ENCODE measurements around the gene EYS.

- no peak for TF ChIP-seq REST (IDR thresholded peaks at IDR 0.05; ENCODE audit: low read depth)
- no peak for TF ChIP-seq POLR2A (IDR thresholded peaks at IDR 0.05; ENCODE audit: borderline replicate concordance, extremely low read depth, insufficient read depth, insufficient read length)
- no peak for TF ChIP-seq CTCF (IDR thresholded peaks at IDR 0.05 in 2 of 3, conservative IDR thresholded peaks at IDR 0.05 in 1 of 3; ENCODE audit: borderline replicate concordance in 1 of 3, insufficient read depth in 1 of 3, low read depth in 2 of 3, low read length in 2 of 3)
- TF ChIP-seq RAD21 (IDR thresholded peaks at IDR 0.05; ENCODE audit: low read depth) = no peak
- TF ChIP-seq EZH2phosphoT487 (IDR thresholded peaks at IDR 0.05; ENCODE audit: borderline replicate concordance) = no peak
- no peak for TF ChIP-seq SP1 (IDR thresholded peaks at IDR 0.05; ENCODE audit: low read depth)
- no peak for TF ChIP-seq SIN3A (IDR thresholded peaks at IDR 0.05; ENCODE audit: low read depth)
- TF ChIP-seq EZH2 (IDR thresholded peaks at IDR 0.05) = no peak
- no peak for TF ChIP-seq JUND (IDR thresholded peaks at IDR 0.05)
- no peak for TF ChIP-seq EGR1 (IDR thresholded peaks at IDR 0.05; ENCODE audit: low read depth)
- TF ChIP-seq MAX (IDR thresholded peaks at IDR 0.05) = no peak
- no peak for TF ChIP-seq POLR2AphosphoS5 (IDR thresholded peaks at IDR 0.05; ENCODE audit: low read depth, low read length)
- TF ChIP-seq CEBPB (IDR thresholded peaks at IDR 0.05; ENCODE audit: low read depth) = no peak
Observed at GRCh38 chr6:64404396-64404795, 1302.6 kb downstream of the EYS start.
